ENCODE measurements around the gene DLL4.
"Not testable (repeated sequence)": the region's sequence is repeated elsewhere in the genome, so short reads cannot be mapped to it uniquely, and the experiment has no call there.

The DLL4 gene

GRCh38 chr15:40958723-40959122 lies 29.6 kb downstream of the DLL4 start:
- DNase-seq (ENCODE audit: low read depth in 2 of 2), result no peak

DNA sequence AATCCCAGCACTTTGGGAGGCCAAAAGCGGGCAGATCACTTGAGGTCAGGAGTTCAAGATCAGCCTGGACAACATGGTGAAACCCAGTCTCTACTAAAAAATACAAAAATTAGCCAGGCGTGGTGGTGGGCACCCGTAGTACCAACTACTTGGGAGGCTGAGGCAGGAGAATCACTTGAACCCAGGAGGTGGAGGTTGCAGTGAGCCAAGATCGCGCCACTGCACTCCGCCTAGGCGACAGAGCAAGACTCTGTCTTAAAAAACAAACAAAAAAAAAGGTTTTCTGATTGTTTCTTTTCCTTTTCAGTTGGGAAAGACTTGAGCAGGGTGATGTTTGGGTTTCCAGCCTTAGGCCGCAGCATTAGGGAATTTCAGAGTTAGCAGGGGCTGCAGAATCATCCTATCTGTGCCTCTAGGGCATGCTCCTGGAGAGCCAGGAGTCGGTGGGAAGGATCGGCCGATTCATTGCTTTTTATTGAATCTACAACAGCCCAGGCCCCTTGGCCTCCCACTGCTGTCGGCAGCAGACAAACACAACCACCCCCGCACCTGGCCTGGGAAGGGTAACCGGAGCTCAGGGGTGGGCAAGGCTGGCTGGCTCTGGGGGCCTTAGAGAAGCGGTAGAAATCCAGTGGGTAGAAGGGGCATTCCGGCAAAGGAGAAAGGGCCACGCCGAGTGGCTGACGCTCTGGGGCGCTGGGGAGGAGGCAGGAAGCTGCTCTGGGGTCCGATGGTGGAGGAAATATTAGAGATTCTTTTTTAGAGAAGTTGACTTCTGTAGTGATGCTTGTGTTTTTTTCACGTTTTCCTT lies 30.4 kb downstream of the DLL4 start:
- DNase-seq (ENCODE audit: low read depth in 2 of 2), result no peak

DNA sequence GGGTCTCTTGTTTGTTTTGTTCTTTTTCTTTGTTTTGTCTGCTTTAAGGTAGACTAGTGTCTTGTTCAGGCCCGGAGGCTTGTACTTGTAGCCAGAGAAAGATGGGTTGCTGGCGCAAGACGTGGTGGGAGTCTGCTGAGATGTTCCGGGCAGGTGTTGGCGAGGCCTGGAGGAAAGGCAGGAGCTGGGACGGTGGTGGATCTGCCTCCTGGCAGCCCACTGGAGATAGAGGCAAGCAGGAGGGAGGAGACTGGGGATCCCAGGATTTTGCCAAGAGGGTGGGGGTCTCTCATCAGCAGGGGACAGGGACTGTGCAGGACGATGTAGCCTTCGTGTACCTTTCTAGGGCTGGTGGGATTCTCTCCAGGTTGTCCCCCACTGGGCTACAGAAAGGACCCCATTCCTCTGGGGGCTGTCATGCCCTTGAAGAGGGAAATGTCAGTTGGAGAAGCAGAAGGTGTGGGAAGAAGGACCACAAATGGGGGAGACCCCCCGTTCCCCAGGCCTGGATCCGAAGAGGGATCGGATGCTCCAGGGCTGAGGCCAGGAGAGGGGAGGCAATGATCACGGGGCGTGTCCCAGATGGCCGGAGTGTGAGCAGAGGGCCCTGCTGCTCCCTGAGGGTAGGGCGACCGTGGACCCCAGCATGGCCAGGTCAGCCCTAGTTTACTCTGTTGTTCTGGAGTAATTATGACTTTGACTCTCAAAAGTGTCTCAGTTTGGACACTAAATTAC lies 31.2 kb downstream of the DLL4 start:
- no peak for DNase-seq (ENCODE audit: low read depth in 2 of 2)

GRCh38 chr15:40960925-40961324 lies 31.8 kb downstream of the DLL4 start:
- no peak for DNase-seq (ENCODE audit: low read depth in 2 of 2)

- DNase-seq (ENCODE audit: low read depth in 2 of 2), result not testable (repeated sequence)
These were observed 32.6 kb downstream of the DLL4 start for GRCh38 chr15:40961740-40962139.

DNA sequence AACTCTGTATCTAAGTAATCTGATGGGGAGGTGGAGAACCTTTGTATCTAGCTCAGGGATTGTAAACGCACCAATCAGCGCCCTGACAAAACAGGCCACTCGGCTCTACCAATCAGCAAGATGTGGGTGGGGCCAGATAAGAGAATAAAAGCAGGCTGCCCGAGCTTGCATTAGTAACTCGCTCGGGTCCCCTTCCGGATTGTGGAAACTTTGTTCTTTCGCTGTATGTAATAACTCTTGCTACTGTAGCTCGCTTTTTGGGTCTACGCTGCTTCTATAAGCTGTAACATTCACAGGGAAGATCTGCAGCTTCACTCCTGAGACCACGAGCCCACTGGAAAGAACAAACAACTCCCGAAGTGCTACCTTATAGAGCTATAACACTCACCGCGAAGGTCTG lies 33.2 kb downstream of the DLL4 start:
- DNase-seq (ENCODE audit: low read depth in 2 of 2), result not testable (repeated sequence)

GRCh38 chr15:40963201-40963600 lies 34.1 kb downstream of the DLL4 start:
- no peak for DNase-seq (ENCODE audit: low read depth in 2 of 2)

DNA sequence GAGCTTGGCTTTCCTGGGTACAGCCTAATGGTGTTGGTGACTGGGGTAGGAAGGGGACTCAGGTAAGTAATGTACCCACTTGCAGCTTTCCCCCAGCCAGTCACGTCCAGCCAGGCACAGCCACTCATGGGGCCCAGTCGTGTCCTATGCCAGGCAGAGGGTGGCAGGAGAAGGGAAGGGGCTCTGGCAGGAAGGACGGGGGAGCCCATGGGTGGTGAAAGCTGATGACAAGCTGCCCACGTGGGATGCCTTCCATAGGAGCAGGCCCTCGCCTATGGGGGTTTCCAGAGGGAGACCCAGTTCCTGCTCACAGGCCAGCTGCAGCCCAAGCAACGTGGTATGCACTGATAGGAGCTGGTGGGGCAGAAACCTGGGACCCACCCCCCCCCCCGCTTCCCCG lies 34.9 kb downstream of the DLL4 start:
- no peak for DNase-seq (ENCODE audit: low read depth in 2 of 2)

DNA sequence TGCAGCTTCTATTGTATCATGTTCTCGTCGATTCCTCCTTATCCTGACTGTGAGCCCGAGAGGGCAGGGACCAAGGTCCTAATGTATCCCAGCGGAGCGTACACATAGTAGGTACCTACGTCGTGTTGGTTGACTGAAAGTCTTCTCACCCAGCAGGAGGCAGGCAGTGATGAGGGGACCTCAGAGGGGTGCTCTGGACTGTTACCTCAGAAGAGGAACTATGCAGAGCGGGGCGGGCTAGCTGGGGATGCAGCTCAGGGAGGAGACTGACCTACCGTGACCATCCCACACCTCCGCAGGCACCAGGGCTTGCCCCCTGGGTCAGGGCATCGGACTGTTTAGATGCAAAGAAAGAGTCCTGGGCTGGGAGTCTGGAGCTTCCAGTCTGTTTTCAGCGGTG lies 35.5 kb downstream of the DLL4 start:
- DNase-seq (ENCODE audit: low read depth in 2 of 2), result no peak

DNA sequence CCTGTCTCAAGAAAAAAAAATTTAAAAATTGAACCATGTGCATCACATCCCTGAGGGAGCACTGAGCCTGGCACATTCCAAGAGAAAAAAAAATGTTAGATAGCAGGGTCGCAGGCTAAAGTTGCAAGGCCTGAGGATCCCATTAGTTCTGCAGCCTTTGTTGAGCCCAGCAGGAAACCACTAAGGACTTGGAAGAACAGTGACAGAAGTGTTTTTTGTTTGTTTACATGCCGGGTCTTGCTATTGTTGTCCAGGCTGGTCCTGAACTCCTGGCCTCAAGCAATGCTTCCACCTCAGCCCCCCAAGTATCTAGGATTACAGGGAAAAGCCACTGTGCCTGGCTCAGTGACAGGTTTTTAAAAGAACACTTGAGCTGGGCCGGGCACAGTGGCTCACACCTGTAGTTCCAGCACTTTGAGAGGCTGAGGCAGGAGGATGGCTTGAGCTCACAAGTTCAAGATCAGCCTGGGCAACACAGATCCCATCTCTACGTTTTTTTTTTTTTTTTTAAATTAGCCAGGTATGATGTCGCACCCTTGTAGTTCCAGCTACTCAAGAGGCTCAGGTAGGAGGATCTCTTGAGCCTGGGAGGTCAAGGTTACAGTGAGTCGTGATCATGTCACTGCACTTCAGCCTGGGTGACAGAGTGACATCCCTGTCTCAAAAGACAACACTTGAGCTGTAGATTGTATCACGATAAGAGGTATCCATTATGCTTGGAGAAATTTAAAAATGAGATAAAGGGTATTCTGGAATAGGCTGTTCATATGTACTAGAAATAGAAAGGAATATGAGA lies 39.3 kb downstream of the DLL4 start:
- DNase-seq (ENCODE audit: low read depth in 2 of 2), result no peak

GRCh38 chr15:40969363-40969762 lies 40.2 kb downstream of the DLL4 start:
- DNase-seq (ENCODE audit: low read depth in 2 of 2), result no peak

- no peak for DNase-seq (ENCODE audit: low read depth in 2 of 2)
These were observed 45.7 kb downstream of the DLL4 start for GRCh38 chr15:40974879-40975278.

DNA sequence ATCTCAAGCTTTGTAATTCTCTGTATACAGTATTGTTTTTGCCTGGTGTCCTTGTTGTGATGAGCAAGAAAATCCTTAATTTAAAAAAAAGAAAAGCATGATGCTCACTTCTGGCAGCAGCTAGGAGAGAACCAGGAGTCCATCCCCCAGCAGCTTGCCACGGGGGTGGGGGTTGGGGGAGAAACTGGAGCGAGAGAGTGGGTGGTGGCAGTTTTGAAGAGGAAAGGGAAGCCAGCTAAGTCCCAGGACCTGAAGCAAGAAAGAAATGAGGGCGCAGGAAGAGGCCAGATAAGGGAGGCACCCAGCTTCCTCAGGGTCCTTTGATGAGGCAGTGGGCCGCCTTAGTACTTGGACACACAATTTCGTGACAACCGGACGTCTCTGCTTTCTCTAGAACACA lies 47.7 kb downstream of the DLL4 start:
- DNase-seq (ENCODE audit: low read depth in 2 of 2), result no peak

DNA sequence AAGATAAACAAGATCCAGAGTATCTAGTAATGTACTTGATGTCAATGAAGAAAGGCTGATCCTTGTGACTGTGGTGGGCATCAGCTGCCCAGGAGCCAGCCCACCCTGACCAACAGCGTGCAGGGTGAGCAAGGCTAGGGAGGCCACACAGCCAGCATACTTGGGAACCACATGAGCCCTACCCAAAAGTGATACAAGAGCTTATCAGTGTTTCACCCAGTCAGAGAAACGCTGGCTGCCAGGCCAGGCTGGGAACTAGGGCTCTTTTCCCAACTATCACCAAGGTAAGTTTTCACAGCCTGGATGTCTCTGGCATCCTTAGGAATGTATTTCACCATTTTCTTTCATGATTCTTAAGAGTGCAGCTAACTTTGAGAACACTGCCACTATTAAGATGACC lies 49.0 kb downstream of the DLL4 start:
- DNase-seq (ENCODE audit: low read depth in 2 of 2), result no peak

DNA sequence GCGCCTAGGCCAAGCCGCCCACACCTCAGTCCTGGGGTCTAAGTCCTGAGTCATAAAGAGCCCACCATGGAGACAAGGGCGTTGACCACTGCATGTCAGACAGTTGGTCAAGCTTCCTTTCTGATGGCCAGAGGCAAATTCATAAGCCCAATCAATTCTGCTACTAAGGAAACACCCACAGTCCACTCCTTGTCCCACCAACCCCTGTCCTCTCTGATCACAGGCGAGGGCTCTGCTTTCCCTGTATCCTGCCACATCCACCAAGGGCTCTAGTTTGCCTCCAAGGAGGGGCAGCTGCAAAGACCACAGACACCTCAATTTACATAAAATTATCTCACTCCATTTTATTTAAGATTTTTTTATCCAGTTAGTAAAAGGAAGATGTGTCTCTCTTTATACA lies 49.4 kb downstream of the DLL4 start:
- DNase-seq (ENCODE audit: low read depth in 2 of 2), result no peak

- DNase-seq (ENCODE audit: low read depth in 2 of 2), result no peak
These were observed 52.0 kb downstream of the DLL4 start for GRCh38 chr15:40981186-40981585.

GRCh38 chr15:40982855-40983254 lies 53.7 kb downstream of the DLL4 start:
- no peak for DNase-seq (ENCODE audit: low read depth in 2 of 2)

DNA sequence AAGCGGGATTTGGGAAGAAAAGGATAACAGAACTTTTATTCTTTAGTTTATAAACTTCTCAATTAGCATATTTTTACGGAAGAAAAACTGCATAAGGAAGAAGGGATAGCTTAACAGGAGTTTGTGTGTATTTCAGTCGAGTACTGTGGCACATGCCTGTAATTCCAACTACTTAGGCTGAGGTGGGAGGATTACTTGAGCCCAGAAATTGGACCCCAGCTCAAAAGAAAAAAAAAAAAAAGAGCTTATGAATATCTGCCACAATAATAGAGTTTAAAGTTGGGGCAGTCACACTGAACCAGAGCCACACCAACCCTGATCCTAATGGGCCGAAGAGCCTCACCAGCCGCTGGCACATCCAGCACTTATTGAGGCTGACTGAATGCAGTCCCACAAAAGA lies 55.3 kb downstream of the DLL4 start:
- no peak for DNase-seq (ENCODE audit: low read depth in 2 of 2)

- no peak for DNase-seq (ENCODE audit: low read depth in 2 of 2)
These were observed 55.8 kb downstream of the DLL4 start for GRCh38 chr15:40984964-40985363.

- no peak for DNase-seq (ENCODE audit: low read depth in 2 of 2)
These were observed 56.6 kb downstream of the DLL4 start for GRCh38 chr15:40985541-40986330.

- no peak for DNase-seq (ENCODE audit: low read depth in 2 of 2)
These were observed 57.7 kb downstream of the DLL4 start for GRCh38 chr15:40986820-40987219.

GRCh38 chr15:40988156-40988555 lies 59.0 kb downstream of the DLL4 start:
- DNase-seq (ENCODE audit: low read depth in 2 of 2), result no peak

All from stimulated activated CD8-positive, alpha-beta memory T cell treated with anti-CD3 and anti-CD28 coated beads, Interleukin-15, amount 100 ng/mL, for 4 hours (primary cell).